GM18519 (cell line): Measurements from ENCODE around the gene SORBS1.

Experiments
- ATAC-seq: cut with Tn5 transposase; IDR thresholded peaks from one replicate; pipeline ENCODE4 v1.9.1; 2021; ENCODE audit warnings: mild to moderate bottlenecking, moderate library complexity; ENCODE audit not compliant: unreplicated experiment, low FRiP score

The SORBS1 gene

DNA sequence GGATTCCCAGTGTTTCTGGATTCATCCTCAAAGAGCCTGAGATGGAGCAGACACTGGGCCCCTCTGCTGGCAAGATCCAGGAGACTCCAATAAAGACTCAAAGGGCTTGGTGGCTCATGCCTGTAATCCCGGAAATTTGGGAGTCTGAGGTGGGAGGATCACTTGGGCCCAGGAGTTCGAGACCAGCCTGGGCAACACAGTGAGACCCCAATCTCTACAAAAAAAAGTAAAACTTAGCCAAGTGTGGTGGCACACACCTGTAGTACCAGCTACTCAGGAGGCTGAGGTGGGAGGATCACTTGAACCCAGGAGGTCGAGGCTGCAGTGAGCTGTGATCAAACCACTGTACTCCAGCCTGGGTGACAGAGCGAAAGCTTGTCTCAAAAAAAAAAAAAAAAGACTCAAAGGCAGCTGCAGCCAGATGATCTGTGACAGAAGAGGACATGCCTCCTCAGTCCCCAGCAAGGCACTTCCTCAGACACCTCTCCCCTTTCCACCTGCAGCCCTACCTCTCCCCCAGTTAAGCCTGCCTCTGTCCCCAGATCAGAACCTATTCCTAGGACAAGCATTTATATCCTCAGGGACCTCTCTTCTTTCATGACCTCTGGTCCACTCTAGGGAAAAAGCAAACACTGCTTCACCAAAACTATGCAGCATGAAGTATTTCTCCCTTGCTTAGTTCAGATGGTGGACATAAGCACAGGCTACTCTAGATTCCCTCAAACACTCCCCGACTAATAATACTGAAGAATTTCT lies 298.2 kb downstream of the SORBS1 start:
- ATAC-seq = no peak

DNA sequence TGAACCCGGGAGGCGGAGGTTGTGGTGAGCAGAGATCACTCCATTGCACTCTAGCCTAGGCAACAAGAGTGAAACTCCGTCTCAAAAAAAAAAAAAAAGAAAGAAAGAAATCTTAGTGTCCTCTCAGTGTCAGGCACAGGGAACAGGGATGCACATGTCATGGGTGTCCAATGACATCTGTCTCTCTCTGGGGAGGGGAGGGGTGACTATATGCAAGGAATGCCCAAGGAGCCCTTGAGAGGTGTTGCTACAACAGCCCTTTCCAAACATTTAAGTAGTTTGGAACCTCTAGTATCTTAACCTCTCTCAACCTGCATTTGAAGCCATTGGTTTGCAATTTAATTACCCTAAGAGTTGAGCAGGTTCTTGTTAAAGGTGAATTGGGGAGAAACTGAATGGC lies 299.2 kb downstream of the SORBS1 start:
- no peak for ATAC-seq
